HG03064 (cell line): ENCODE results near the gene MRPL12.

ENCODE experiments used
- ATAC-seq: cut with Tn5 transposase; IDR thresholded peaks from one replicate; pipeline ENCODE4 v1.9.1; 2021; ENCODE audit warnings: low read depth; ENCODE audit not compliant: unreplicated experiment

The MRPL12 gene

DNA sequence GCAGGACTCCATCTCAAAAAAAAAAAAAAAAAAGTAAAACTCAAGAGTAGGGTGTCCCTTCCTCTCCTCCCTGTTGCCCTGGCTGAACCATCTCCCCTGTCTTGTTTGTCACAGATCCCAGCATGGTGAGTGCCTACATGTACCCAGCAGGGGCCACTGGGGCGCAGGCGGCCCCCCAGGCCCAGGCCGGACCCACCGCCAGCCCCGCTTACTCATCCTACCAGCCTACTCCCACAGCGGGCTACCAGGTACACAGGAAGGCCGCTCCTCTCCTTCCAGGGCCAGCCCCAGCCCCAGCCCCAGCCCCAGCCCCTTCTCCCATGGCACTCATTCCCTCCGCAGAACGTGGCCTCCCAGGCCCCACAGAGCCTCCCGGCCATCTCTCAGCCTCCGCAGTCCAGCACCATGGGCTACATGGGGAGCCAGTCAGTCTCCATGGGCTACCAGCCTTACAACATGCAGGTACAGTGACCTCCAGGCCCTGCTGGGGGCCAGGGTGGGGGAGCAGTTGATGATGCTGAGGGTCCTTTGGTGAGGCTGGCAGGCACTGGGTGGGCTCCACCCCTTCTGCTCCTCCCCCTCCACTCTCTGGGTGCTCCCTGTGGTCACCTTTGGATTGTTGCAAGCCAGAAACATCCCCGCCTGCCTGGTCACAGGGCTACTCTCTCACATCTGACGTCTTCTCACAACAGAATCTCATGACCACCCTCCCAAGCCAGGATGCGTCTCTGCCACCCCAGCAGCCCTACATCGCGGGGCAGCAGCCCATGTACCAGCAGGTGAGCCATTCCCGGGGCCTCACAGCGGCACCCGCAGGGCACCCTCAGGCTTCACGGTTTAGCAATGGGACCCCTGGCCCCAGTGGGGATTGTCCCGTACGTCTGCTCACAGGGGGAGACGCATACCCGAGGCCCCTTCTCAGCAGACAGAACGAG, 2.5 kb upstream of the MRPL12 start:
- ATAC-seq = no peak

DNA sequence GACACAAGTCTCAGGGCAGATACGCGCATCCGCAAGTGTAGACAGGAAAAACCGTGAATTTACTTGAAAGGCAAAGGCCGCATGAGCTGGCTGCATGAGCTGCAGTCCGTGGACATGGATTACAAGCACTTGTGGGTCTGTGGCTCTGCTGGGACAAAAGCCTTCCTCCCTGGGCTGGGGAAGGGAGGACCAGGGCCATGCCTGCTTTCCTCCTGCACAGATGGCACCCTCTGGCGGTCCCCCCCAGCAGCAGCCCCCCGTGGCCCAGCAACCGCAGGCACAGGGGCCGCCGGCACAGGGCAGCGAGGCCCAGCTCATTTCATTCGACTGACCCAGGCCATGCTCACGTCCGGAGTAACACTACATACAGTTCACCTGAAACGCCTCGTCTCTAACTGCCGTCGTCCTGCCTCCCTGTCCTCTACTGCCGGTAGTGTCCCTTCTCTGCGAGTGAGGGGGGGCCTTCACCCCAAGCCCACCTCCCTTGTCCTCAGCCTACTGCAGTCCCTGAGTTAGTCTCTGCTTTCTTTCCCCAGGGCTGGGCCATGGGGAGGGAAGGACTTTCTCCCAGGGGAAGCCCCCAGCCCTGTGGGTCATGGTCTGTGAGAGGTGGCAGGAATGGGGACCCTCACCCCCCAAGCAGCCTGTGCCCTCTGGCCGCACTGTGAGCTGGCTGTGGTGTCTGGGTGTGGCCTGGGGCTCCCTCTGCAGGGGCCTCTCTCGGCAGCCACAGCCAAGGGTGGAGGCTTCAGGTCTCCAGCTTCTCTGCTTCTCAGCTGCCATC, 1.7 kb upstream of the MRPL12 start:
- no peak for ATAC-seq

DNA sequence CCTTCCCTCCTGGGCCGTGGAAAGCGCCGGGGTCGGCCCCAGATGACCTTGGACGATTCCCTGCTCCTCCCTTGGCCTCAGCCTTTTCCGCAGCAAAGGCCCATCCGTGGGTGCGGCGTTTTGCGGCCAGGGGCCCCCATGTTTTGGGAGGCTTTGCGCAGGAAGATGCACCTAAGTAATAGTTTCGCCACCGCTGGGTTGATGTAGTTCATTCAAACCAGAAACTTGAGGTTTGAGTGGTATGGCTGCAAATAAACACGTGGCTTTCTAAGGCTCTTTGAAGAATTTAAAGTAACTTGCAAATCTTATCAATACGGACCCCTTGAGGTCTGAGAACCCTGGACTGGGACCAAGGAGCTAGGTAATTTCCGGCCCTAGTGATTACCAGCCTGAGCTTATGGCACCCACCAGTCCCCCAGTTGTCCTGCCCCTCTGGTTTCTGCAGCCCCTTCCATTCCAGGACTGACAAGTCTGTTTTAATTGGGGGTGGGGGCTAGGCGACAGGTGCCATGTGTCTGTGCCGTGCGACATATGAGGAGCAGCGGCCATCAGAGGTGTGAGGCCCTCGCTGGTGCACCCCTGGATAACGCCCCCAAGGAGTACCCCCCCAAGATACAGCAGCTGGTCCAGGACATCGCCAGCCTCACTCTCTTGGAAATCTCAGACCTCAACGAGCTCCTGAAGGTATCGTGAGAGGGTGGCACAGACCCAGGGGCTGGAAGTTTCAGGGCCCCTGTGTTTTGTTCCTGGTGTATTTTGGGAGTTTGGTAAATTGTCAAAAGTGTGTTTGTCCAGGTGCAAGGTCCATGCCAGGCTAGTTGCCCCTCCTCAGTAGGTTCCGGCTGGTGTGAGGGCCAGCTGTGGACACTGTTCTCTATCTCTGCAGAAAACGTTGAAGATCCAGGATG, 834 bp downstream of the MRPL12 start:
- no peak for ATAC-seq

DNA sequence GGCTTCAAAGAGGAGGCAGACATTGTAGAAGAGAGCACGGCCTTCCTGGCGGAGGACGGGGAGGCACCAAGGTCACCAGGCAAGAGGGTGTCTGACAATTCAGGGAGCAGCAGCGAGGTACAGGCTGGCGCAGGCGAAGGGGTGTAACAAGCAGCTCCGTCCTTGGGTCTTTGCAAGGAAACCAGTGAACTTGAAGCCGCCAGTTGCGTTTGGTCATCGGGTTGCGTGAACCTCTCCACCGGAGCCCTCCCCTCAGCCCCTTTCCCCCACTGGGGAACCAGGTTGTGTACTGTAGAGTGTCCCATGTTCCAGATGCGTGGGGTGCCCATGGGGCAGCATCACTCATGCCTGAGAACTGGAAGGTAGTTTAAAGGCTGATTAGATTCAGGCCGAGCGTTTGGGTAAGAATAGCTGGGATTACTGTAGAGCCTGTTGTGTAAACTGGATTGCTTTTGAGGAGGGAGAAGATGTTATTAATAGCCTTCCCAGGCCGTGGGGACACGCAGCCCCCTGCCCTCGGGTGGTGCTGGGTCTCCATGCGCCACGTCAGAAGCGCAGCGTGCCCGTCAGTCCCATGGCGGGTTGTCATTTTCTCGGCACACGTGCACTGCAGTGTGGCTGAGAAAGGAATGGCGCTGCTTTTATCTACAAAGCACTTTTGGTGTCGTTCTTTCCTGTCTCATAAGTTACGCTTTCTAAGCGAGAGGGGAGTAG, 2.5 kb downstream of the MRPL12 start:
- ATAC-seq = no peak

DNA sequence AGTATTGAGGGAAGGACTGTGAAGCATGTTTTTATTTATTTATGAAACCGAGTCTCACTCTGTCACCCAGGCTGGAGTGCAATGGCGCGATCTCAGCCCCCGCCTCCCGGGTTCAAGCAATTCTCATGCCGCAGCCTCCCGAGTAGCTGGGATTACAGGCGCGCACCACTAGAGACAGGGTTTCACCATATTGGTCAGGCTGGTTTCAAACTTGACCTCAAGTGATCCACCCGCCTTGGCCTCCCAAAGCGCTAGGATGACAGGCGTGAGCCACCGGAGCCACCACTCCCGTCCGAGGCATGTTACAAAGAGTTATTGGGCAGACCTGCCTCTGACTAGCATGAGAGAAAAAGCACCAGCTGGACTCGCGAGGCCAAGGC, 3.1 kb downstream of the MRPL12 start:
- no peak for ATAC-seq

DNA sequence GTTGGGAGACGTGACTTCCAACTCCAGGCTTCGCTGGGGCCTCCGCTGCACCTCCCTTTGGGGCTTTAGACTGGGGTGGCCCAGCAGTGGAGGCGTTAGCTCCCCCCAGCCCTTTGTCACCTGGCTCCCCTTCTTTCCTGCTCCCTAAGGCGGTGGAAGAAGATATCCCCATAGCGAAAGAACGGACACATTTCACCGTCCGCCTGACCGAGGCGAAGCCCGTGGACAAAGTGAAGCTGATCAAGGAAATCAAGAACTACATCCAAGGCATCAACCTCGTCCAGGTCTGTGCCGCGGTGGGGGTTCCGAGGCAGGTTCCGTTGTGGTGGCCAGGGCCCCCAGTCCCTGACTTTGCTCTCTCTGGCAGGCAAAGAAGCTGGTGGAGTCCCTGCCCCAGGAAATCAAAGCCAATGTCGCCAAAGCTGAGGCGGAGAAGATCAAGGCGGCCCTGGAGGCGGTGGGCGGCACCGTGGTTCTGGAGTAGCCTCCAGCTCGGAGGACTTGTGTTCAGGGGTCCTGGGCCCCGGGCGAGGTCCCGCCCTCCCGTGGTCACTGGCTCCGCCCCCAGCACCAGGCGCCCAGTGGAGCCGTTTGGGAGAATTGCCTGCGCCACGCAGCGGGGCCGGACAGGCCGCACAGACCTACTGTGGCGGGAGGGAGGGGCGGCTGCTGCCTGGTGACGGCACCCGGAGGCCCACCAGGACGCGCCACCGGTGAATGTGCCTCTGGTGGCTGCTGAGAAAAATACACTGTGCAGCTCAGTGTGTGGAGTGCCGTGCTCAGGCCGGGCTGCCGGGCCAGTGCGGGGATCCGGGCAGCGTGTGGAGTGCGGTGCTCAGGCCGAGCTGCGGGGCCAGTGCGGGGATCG, 3.8 kb downstream of the MRPL12 start:
- no peak for ATAC-seq

DNA sequence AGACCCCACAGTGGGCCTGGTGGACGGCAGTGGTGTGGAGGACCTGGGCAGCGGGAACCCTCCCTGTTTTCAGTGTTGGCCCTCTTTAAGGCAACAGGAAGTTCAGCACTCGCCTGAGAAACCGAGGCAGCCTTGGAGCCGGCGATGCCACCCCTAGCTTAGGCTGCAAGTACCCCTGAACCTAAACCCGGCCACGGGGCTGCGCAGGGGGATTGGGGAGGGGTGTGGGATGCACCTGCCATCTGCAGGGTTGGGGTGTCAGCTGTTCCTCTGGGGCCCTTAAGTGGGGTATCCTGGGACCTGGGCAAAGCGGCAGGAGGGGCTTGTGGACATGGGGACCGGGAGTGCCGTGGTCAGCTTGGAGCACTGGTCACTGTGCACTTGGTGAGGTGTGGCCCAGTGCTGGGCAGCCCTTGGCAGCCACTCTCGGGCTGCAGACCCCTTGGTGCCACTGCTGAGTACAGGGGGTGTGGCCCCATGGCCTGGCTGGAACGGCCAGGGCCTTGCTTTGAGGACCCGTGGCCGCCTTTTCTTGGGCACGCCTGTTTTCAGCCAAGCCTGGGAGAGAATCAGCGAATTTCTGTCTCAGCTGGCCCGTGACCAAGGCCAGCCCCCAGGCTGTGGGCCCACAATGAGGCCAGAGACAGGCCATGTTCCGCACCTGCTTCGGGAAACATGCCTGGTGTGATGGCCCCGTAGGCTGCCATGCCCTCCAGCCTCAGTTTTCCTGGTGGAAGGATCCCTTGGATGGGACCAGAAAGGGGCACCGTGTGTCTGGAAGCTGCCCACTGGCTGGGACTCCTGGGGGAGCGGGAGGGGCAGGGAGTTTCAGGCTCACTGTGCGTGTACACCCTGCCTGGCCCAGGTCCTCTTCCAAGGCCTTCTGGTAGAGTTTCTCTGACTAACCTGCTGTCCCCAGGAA, 4.8 kb downstream of the MRPL12 start:
- ATAC-seq = no peak

DNA sequence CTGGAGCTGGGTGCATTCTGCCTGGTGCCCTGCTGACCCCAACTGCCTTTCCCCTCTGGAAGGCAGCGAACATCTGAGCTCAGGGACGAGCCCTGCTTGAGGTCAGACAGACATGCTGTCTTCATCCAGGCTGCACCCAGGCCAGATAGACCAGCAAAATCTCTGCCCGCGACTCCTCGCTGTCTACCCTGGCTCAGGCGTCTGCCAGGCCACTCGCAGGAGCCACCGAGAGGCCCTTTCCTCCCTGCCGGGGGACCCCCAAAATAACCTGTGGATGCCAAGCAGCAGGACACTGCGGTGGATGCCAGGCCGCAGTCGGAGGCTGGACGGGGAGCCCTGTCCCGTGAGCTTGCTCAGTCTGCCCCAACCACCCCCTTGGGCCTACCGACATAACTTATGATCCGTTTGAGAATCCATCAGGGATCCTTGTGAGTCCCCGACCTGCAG, 5.6 kb downstream of the MRPL12 start:
- no peak for ATAC-seq

DNA sequence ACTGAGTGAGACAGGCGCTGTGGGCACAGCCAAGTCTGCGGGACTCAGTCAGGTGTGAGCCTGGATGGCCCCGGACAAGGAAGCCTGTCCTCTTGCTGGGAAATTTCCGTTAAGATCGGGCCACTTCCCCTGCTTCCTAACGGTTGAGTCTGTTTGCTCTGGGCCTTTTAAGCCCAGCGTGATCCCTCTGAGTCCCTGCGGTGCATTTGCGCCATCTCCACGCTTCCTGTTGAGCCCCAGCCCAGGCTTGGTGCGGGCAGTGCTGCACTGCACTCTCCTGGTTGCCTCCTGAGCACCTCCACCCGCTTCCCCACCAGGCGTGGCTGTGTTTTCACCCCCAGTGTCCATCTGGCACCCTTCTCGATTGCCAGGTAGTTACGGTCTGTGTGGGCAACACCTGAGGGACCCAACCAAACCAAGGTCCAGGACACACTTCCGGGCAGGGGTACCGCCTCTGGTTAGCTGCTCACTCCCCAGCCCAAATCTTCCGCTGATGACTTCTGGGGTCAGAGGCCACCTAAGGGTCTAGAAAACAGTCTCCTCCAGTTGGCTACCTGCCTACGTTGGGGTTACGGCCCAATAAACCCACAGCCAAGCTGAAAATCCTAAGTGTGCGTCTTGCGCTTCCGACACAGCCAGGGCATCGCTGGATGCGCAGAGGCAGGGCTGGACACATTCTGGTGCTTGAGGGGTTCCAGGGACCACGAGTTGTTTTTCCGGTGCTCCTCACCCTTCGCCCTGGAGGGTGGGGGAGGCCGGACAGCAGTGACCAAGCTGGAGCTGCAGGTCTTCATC, 7.5 kb downstream of the MRPL12 start:
- no peak for ATAC-seq

DNA sequence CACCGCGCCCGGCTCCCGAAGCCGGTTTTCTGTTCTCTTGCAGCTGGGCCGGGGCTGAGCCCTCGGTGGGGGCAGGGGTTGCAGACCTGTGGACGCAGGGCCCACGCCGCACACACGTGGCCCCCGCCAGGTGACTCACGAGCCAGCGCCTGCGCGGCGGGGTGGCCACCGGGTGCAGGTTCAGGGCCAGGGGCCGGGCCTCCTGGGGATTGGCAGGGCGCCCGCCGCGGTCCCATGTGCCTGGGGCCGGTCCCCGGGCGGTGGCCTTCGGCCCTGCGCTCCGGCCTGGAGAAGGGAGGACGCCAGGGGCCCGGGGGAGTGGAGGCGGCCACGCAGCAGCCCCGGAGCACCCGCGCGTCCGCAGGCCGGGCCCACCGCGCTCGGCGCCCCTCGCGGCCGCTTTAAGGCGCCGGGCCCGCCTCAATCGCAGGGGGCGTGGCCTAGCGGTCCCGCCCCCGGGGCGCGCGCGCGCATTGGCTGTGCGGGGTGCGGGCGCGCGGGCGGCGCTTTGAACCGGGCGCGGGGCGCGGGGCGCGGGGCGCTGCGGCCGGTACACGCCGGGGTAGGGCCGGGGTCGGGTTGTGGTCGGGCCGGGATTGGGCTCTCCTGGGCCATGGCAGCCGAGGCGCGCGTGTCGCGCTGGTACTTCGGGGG, 8.8 kb downstream of the MRPL12 start, which contains the start of gene SLC25A10:
Gene SLC25A10, plus strand, starts transcription at position 471 of the 654 bp plus-strand sequence. Its CDS starts 143 bp downstream, at position 614.
- peak; percentile 49 for ATAC-seq

DNA sequence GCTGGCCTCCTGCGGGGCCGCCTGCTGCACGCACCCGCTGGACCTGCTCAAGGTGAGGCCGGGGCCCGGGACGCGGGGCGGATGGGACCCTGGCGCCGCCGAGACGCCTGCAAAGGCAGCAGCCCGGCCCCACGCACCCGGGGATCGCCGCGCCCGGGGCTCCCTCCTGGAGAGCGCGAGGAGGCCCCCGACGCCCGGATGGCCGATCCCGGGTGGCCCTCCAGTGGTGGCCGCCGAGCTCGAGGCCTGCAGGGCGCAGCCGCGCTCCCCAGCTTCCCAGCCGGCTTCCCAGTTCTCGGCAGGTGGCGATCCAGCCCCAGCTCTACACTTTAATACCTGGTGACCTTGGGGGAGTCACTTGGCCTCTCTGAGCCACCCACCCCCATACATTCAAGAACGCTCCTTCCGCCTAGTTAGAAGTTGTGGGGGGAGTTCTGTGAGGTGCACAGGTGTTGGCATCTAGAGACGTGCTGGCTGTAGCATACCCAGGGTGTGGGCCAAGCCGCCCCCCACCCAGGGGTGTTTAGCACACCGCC, 9.4 kb downstream of the MRPL12 start:
- ATAC-seq = no peak

DNA sequence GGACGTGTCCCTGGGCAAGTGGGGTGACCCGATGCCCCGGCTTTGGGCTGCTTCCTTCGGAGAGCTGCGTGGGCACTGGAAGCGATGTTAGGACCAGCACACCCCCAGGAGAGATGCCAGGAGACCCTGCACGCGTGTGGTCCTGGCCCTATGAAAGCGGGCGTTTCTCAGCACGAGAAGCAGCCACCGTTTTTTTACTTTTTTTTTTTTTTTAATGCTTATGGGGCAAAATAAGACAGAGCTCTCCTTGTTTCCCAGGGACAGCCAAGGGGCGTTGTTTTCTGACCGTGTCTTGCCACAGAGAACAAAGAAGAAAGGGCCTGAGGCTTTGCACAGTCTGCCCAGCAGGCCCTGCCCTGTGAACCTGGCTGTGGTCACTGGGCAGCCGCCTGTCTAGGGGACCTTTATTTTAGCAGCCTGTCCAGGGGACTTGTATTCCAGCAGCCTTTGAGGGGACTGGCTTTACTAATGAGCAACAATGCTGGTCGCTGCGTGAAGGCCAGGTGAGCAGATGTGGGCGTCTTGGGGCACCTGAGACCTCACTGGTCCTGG, 9.9 kb downstream of the MRPL12 start:
- ATAC-seq = no peak

DNA sequence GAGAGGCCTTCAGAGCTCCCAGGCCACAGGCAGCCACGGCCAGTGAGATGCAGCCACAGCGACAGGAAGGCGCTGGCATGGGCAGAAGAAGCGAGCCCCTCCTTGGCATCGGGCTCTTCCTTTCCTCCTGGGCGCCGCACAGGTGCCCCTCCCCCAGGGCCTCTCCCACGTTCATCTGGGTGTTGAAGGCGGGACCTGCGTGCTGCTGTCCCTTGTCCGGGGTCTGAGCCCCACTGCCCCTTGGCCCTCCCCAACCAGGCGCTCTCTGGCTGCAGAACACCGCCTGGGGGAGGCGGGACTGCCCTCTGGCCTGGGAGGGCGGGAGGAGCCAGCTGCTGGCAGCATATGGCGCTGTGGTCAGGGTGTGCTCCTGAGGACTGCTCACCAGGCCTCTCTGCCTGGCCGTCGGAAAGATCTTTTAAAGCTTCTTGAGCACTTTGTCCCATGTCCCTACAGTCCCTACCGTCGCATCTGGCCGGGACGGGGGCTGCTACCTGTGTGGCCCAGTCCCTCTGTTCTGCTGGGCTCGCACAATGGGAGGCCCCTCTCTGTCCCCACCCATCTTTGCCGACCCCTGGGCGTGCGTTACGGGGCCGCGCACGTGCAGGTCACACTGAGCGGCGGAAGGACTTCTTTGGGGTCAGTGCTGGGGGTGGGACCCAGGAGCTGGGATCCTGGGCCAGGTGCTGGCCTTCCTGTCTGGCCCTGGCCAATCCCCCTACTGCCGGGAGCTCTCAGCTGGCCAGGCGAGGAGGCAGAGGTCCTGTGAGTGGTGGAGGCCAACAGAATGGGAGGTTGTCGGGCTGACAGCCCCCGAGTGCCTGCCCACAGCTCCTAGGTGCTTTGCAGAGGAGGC, 10.6 kb downstream of the MRPL12 start:
- no peak for ATAC-seq

DNA sequence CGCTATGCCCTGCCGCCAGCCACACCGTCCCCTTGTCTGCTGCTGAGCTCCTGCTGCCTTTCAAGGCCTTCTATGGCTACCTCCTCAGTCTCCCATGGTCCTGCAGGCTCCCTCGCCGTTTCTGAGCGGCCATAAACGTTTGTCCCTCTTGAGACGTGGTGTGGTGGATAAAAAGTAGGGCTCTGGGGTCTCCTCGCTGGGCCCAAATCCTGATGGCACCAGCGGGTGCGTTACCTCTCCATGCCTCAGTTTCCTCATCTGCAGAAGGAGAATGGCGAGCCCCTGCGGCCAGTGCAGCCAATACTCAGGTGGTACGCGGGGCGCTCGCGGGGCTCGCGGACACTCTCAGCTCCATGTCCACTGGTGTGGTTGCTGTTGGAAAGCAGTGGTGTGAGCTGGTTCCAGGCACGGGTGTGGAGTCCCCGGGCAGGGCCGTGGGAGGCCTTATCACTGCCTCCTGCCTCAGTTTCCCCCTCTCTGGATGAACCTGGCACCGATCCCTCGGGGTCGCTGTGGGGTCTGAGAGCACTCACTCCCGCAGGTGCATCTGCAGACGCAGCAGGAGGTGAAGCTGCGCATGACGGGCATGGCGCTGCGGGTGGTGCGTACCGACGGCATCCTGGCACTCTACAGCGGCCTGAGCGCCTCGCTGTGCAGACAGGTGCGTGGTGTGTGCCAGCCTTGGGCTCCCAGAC, 11.4 kb downstream of the MRPL12 start:
- no peak for ATAC-seq
